Measurements from ENCODE around the gene E2F8. TPM values are rescaled to one million over a fixed set of nuclear protein-coding genes. Genes with fewer than 3 reads are reported as not detected.

The E2F8 gene
- polyA plus RNA-seq, 4 donors: 0.27 to 13.3 (median 2.6) TPM

DNA sequence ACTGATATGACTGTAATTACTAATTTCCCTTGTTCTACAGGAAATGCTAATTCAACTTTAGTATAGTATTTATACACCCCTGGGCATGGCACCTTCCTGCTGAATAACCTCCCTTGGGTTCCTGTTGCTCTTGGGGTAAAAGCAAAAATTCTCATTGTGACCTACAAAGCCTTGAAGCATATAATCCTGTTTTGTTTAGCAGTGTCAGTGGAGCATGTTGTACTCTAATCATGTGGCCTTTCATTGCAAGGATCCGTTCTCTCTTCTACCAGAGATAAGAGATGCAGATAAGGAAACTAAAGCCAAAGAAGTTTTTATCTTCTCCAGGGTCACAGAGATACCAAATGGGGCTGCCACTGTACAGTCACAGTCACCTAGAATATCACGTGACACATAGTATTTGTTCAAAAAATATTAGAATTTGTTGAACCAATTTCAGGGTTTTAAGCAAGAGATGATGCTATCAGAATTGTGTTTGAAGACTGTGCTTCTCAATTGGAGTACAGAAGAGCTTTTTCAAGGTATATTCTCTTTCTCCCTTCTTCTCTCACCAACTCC, 64.0 kb downstream of the E2F8 start:
- H3K27ac ChIP-seq (ENCODE audit: low read depth in 1 of 3, low read length in 2 of 3): no peak overlapping the region
- DNase-seq: no peak
- no peaks in the 10 kb centered on the region for H3K4me1 ChIP-seq (ENCODE audit: control insufficient read depth in 3 of 3, insufficient read depth in 2 of 3, low read depth in 1 of 3, low read length in 2 of 3)
- H3K36me3 ChIP-seq (ENCODE audit: control insufficient read depth in 3 of 3, insufficient read depth in 2 of 3, low read depth in 1 of 3, low read length in 3 of 3): peaks cover 4 to 18% (median 12%) of the 10 kb centered on the region in 3 donors
- H3K27me3 ChIP-seq (ENCODE audit: control insufficient read depth in 3 of 3, insufficient read depth in 3 of 3, low read length in 3 of 3): no peaks in the 10 kb centered on the region
- FAIRE-seq: no peak
- WGBS, 3 donors: 57 to 74% (median 65%) methylated on average over 2 of the region's 2 CpGs
- no peak overlapping the region for H3K4me3 ChIP-seq (ENCODE audit: low read depth in 1 of 3, low read length in 3 of 3)
- H3K9me3 ChIP-seq (ENCODE audit: control insufficient read depth in 2 of 2, insufficient read depth in 1 of 2, low read depth in 1 of 2, low read length in 1 of 2): no peaks in the 10 kb centered on the region

Other genes starting within 250 kb of the E2F8 start
- gene MRGPRX2, start 180.2 kb downstream of the E2F8 start, polyA plus RNA-seq: under 1 TPM in 1 of 4 donors, not detected in 3; 0.01 TPM
- 10 to 100 TPM in 3 of 4 donors, 1 to 10 TPM in 1; 5.7 to 21.7 (median 14.5) TPM for gene ZDHHC13, start 123.8 kb downstream of the E2F8 start, polyA plus RNA-seq
- 10 to 100 TPM in 1 of 4 donors, 1 to 10 TPM in 2, under 1 TPM in 1; 0.09 to 17.0 (median 1.2) TPM for gene CSRP3, start 39.0 kb downstream of the E2F8 start, polyA plus RNA-seq